ENCODE data around the gene DIDO1. TPM values are rescaled to one million over a fixed set of nuclear protein-coding genes. Genes with fewer than 3 reads are reported as not detected.

Gene DIDO1
- total and polyA plus RNA-seq, 2 of the 13 experiments (the other 11 are each of a cell fraction or from before 2014, with no cell fraction given): 75.0 to 75.1 TPM

- TF ChIP-seq STAT6 (CRISPR knock-in tag; IDR thresholded peaks at IDR 0.05; ENCODE audit: borderline replicate concordance) (peak; percentile 85), IKZF5 (CRISPR knock-in tag; IDR thresholded peaks at IDR 0.05) (peak; percentile 94), YEATS4 (CRISPR knock-in tag; IDR thresholded peaks at IDR 0.05; ENCODE audit: borderline replicate concordance) (peak; percentile 92), ZNF496 (CRISPR knock-in tag; IDR thresholded peaks at IDR 0.05; ENCODE audit: insufficient replicate concordance) (no peak), MED1 (CRISPR knock-in tag; IDR thresholded peaks at IDR 0.05) (peak; percentile 86), ATF1 (CRISPR knock-in tag; IDR thresholded peaks at IDR 0.05) (peak; percentile 54; the same call in 1 of the 2 replicates), KDM5B (CRISPR knock-in tag; IDR thresholded peaks at IDR 0.05; ENCODE audit: borderline replicate concordance) (peak; percentile 89; the same call in 1 of the 2 replicates), REST (IDR thresholded peaks at IDR 0.05; ENCODE audit: borderline replicate concordance in 1 of 2, low read depth in 1 of 2, low read length in 2 of 2) (no peak), HMG20A (CRISPR knock-in tag; IDR thresholded peaks at IDR 0.05; ENCODE audit: borderline replicate concordance) (no peak; the same call in 1 of the 2 replicates), ZBTB40 (IDR thresholded peaks at IDR 0.05) (no peak), ZBTB40 (CRISPR knock-in tag; IDR thresholded peaks at IDR 0.05) (peak; percentile 47; the same call in 1 of the 2 replicates), U2AF2 (IDR thresholded peaks at IDR 0.05; ENCODE audit: low read depth, low read length) (no peak)
These were observed 26.1 kb downstream of the DIDO1 start (continued) for GRCh38 chr20:62900052-62900691.

All from HepG2 (cell line).